ENCODE results near the gene FAM229B. TPM values are rescaled to one million over a fixed set of nuclear protein-coding genes. Genes with fewer than 3 reads are reported as not detected.
"Not testable (repeated sequence)": the region's sequence is repeated elsewhere in the genome, so short reads cannot be mapped to it uniquely, and the experiment has no call there.

Gene FAM229B
- total RNA-seq, 1 experiment from 2014 or later = 7.8 TPM

DNA sequence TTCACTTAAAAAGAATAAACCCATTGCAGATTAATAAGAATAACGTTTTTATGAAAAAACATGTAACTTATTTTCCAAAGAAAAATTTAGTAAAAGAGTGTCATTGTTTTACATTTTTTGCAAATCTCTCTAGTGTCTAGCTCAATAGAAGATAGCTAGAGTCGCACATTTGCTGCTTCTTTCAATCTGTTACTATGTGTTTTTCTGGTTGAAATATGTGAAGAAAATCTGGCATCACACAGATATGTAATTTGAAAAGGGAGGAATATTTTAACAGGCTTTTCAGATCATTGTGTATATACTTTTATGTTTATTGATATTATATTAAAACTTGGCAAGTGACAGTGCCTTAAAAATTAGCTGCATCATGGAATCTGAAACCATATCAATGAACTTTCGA is 24.4 kb upstream of the FAM229B start:
- DNase-seq (ENCODE audit: low read depth) = no peak

DNA sequence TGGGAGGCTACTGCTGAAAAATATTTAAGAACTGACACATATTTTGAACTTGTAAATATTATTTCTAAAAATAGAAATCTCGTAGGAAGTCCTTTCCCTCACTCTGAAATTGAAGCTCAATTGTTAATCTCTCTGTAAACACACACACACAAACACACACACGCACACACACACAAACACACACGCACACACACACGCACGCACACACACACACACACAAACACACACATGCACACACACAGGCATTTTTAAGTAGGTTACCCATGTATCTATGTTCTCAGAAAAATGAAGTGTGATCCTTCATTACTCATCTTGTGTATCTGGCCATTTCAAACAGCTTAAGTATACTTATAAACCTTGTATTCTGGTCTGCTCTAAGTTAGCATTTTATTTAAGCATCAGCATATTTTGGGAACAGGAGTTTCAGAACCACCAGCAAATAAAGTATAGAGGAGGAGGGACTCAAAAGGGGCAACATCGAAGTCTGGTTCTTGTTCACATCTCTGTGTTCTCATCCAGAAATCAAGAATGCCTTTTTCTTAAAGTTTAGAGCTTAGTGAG is 21.9 kb upstream of the FAM229B start:
- DNase-seq (ENCODE audit: low read depth) = peak; percentile 15

DNA sequence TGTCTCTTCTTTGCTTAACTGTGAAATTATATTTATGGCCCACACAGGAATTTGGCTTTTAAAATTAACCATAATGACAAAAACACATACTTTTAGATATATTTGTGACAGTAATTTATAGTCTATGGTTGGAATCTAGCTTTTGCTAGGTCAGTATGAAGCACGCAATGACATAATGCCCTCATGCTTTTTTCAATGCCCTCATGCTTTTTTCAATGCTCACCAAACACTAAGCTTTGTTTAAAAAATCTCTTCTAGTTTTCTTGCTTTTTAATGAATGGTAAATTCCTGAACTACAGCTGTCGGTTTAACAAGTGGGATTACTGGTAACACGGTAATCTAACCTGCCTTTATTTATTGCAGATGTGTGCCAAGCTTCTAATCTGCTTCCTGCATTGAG is 20.8 kb upstream of the FAM229B start:
- no peak for DNase-seq (ENCODE audit: low read depth)

DNA sequence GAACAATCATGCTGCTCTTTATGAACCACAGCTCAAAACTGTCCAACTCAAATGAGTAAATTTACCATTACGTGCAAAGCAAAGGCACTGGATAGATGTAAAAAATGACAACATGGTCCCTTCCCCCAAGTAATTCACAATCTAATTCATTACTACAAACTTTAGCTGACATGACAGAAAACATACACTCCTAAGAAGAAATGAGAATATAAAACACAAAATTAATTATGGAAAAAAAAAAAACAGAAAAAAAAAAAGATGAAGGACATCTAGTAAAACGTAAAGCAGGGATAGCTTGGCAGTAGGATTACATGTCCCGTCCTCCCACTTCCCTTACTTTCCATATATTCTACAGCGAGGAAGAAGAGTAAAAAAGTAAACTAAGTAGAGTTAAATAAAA is 5.8 kb upstream of the FAM229B start:
- no peak for DNase-seq (ENCODE audit: low read depth)

DNA sequence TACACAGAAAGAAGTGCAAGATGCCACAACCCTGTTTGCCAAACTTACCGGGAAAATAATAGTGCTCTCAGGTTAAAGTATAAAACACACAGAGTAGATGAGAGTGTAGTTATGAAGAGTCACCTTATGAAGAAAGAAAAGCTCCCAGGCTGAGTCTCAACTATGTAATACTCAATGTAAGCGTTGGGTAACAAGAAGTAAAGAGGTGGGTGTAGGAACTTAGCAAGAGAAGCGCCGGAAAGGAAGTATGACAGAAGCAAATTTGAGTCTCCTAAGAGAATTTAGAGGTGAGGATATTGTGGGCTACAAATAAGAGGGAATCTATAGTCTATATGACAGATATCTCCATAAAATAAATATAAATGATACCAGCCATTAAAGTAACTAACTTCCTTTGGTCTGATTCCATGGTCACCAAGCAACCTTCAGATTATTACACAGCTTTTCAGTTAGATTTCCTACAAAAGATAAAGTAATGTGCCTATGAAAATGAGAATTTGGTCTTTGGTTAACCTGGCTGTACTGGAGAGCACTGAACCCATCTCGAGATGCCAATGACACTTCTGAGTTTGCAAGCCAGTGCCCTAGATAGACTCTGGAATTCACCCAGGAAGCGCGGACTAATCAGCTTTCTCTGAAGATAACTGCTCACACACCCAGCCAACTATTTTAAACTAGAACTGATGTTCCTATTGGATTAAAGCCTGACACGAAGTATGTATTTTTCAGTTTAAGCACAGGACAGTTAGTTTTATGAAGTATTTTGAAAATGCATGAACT is 1.9 kb upstream of the FAM229B start:
- no peak for DNase-seq (ENCODE audit: low read depth)

DNA sequence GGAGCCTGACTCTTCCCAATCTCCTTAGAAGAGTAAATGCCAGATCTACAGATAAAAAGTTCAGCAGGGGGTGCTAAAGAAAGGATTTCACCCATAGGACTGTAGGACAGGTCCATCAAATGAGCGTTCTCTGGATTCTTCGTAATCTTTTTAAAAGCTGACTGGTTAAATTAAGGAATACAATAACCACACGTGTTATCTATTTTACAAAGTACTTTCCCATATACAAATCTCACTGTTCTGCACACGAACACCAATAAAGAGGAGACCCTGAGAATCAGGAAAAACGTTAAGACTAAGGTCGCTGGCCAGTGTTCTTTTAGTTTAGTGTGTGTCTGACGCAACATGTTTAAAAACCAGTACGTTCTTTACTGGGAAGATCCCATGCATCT is 651 bp upstream of the FAM229B start:
- peak; percentile 62 for DNase-seq (ENCODE audit: low read depth)

DNA sequence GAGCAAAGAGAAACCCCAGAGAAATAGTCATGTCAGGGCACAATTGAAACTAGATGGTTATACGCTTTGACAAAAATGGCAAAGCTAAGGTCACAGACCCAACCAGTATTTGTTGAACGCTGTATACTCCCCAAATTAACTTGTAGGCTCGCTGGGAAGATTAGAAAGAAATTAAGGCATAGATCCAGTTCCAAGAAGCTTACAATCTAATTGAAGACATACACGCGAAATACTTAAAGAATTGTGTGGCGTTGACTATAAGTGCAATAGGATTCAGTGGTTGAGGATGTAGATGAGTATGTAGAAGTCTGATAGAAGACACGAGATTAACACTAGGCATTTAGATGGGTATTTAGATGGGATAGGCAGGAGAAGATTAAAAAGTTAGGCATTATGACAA is 525 bp downstream of the FAM229B start:
- no peak for DNase-seq (ENCODE audit: low read depth)

DNA sequence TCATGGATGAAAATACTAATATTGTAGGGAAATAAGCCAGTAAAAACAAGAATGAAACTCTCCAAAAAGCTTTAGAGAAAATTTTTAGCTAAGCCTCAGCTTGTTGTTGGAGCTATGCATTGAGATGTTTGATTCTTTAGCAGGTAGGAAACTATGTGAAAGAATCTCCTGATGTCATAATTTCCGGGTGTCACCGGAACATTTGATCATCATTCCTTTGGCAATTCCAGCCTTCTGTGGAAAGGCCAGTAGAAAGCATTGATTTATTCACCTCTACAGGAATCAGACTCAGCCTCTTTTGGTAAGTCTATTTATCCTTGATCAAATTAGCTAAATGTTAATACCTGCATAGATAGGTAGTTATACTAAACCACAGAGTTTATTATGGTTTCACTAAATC is 9.5 kb downstream of the FAM229B start:
- DNase-seq (ENCODE audit: low read depth) = no peak

DNA sequence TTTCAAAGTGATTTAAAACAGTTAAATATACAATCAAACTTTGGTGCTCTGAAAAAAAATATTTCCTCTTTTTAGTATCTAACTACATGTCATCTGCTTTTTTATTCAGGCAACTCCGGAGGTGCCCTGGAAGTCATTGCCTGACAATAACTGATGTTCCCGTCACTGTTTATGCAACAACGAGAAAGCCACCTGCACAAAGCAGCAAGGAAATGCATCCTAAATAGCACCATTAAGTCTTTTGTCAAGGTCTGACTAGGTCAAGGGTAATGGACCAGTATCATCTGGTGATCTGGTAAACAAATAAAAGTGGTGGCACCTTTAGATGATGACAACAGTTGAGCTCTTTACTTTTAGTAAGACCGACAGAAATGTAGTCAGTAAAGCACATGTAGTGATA is 13.2 kb downstream of the FAM229B start:
- no peak for DNase-seq (ENCODE audit: low read depth)

DNA sequence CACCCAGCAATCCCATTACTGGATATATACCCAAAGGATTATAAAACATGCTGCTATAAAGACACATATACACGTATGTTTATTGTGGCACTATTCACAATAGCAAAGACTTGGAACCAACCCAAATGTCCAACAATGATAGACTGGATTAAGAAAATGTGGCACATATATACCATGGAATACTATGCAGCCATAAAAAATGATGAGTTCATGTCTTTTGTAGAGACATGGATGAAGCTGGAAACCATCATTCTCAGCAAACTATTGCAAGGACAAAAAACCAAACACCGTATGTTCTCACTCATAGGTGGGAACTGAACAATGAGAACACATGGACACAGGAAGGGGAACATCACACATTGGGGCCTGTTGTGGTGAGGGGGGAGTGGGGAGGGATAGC is 18.6 kb downstream of the FAM229B start:
- not testable (repeated sequence) for DNase-seq (ENCODE audit: low read depth)

DNA sequence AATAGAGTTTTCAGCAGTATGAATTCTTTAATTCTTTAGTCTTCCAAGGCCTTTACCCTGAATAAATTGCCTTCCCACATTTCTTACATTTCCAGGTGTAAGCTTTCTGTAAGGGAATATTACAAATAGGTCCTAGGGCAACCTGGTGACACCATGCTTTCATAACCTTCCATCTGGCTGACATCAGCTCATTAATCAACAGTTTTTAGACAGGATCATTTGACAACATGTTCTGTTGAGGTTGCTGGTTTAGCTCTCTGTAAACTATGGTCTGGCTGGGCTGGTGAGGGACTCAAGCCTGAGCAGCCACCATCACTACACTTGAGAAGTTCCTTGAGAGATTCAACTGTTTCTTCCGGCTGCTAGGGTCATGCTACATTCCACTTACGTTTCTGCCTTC is 19.2 kb downstream of the FAM229B start:
- no peak for DNase-seq (ENCODE audit: low read depth)

DNA sequence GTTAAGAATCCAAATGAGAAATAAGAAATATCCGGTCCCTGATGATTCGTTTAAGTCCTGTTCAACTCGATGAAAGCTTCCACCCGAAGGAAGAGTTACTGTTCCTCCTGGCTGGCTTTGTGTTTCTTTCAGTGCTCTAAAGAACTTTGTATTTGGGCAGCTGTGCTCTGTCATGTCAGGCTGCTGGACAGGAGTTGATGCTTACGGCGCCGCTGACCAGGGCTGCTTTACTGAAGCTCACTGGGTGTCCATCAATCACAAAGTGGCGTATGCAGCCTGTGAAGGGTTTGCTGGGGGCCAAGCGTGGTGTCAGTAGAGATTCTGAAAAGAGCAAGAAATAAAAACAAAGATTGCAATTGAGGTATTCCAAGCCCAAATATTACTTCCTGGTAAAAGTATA is 21.9 kb downstream of the FAM229B start:
- peak; percentile 55 for DNase-seq (ENCODE audit: low read depth)

DNA sequence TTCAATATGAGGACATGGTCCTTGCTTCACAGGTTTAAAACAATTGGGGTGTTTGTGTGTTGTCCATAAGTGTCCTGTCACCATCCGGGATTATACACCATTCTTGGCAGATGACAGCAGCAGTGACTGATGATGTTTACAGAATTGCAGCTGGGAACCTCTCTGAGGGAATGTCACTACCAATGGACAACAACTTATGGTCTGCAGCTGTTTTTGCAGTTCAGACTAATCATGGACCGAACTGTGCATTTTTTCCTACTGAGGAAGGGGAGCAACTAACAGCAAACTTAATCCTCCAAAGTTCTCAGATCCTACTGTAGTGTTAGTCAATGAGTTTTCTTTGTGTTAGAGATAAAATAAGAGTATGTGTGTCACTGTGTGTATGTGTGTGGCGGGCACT is 26.0 kb downstream of the FAM229B start:
- DNase-seq (ENCODE audit: low read depth) = peak; percentile 78

DNA sequence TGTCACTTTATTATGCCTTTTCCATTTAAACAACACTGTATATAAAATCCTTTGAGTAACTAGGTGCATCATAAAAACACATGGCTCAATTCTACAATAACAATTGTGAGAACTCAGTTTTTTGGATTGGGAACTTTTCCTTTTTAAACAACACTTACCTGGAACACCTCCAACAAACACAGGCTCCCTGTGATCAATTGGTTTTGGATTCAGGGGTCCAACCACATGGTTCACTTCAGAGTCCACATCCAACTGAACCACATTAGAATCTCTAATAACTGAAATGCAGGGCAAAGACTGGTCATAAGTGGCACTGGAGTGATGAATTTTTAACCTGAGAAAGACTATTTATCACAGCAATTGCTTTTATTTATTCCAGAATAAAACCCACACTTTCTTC is 26.5 kb downstream of the FAM229B start:
- DNase-seq (ENCODE audit: low read depth) = no peak

DNA sequence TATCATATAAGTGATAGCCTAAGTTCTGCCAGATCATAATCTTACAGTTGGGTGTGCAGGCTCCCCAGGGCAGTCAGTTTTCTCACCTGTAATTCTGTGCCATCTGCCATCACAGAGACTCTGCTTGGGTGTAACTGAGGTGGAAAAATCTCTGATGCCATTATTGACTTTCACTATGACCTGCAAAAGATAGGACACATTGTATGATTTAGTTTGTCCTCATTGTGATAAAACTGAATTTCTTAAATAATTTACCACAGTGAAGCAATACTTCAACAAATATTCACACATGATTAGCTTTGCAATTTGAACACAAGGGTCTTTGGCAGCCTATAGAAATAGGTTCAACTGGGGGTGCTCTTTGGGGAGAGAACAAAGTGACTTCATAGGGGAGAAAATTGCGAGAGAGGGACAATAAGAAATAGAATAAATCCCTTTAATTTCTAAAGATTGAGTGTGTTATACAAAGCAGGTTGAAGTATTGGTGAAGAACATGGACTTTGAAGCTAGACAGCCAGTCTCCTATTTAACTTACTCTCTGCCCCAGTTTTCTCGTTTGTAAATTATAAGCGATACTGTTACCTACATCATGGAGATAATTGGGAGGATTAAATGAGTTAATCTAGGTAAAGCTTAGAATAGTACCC is 27.3 kb downstream of the FAM229B start:
- DNase-seq (ENCODE audit: low read depth) = no peak

DNA sequence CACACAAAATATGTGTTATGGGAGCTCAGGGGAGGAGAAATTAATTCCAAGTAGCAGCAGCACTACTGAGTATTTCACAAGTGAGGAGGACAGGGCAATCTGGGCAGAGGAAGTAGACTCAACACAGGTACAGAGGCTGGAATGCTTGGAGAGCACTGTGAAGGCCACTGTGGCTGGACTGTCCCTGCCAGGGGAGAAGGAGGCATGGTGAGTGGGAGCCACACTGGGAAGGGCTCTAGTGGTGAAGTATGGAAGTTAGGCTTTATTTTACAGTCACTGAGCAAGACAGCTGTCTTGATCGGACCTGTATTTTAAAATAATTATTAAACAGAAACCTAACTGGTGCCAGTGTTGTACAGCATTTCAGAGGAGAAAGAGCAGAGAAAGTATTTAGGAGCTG is 28.8 kb downstream of the FAM229B start:
- DNase-seq (ENCODE audit: low read depth) = peak; percentile 5

DNA sequence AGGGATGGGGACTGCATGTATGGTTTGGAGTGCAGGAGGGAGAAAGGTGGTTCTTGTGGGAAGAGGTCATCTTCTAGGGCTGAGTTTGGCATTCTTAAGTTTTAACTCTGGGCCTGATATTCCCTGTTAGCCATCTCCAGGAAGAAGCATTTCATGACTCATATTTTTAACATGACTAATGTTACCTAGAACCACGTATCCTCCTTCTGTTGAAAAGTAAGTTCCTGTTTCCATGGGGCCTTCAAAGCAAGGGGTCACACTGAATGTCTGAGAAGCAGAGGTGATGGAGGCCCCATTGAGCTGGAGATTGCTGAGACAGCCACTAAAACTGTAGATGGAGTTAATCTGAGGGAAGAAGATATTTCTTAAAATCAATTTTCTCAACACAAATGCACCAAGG is 30.2 kb downstream of the FAM229B start:
- DNase-seq (ENCODE audit: low read depth) = peak; percentile 57

DNA sequence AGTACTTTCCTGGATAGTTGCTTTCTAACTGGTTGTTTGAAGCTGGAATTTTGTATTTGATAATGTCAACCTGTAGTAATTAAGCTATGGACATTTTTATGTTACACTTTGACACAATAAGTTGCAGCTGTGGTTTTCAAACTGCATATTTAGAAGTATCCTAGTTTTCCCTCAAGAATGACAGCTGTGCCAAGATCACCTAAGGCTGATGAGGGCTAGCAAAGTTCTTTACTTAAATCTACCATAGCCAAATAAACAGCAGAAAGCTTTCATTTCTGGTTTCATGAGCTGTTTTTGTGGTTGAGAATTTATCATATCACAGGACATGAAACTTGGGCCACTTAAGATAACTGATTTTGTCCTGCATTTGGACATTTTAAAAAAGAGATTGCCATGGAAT is 30.6 kb downstream of the FAM229B start:
- peak; percentile 50 for DNase-seq (ENCODE audit: low read depth)

DNA sequence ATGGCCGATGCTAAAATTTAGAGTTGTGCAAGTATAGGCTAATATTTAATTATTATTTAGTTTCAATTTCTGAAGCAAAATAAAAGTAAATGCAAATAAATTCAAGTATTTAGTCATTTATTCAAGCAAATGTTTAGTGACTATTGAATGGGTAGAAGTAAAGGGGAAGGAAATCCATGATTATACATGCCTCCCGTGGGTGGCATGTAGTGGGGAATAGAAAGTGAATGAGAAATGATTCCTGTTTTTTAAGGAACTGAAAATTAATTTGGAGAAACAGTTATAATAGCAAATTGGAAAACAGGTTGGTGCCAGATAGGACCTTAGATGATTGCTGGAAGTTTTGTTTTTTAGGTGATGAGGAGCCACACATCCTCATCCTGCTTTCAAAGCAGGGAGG is 35.4 kb downstream of the FAM229B start:
- DNase-seq (ENCODE audit: low read depth) = no peak

DNA sequence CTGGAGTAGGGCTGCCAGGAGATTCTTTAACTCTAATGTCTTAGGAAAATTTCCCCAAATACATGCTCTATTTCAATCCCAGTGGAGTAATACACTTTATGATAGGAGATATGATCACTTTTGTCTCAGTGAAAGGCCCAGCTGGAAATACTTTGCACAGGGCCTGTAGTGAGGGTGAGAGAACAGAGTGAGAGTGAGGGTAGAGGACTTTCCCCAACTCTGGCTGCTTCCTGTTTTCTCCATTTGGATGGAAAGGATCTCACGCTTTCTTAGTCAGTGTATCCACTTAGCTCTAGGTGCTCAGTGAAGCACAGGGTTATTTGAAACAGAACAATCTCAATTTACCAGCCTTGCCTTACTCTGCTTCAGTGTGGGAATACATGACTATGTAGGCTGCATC is 36.6 kb downstream of the FAM229B start:
- DNase-seq (ENCODE audit: low read depth) = no peak

DNA sequence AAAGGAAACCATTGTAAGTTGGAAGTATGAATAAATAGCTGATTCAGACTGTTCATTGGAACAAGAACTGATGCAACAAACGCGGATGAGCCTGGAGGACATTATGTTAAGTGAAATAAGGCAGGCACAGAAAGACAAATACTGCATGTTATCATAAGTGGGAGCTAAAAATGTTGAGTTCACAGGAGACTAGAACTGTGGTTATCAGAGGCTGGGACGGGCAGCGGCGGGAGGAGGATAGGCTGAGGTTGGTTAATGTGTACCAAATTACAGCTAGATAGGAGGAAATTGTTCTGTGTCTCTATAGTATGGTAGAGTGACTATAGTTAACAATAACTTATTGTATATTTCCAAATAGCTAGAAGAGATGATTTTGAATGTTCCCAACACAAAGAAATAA is 40.8 kb downstream of the FAM229B start:
- no peak for DNase-seq (ENCODE audit: low read depth)

DNA sequence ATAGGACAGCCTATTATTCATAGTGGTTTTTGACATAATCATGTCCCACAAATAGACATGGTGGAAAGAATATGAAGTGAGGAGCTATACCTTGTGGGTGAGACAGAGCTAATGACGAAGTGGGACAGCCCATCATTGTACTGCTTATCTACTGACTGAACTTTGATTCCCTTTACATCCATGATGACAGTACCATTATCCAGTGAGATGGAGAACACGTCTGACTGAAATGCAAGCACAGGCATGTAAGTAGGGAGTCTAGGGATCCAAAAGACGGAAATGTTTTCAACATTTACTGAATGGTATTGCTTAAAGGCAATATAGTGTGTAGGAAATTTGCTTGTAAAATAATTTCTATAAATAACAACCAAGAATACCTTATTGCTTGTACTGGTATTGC is 43.5 kb downstream of the FAM229B start:
- no peak for DNase-seq (ENCODE audit: low read depth)

DNA sequence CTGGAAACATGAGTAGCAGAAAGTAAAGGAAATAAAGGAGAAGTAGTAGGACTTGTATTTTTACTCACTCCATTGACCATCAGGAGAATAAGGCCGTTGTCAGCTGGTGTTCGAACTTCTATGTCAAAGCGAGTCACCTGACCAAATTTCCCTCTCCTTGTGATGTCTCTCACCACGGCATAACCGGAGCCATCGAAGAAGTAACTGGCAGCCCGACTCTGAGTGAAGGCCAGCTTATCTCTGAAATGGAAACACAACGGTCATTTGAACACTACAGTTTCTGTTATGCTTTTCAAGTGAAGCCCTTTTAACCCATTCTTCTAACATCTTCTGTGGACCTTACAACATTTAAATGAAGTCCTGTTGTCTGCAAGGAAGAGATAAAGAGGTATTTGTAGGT is 51.7 kb downstream of the FAM229B start:
- DNase-seq (ENCODE audit: low read depth) = no peak

Measured in LHCN-M2 (cell line).